Measurements from ENCODE around the gene ANKRD11.
A peak's percentile ranks its signal among the peaks of the same experiment; 100 is the strongest.

The ANKRD11 gene

DNA sequence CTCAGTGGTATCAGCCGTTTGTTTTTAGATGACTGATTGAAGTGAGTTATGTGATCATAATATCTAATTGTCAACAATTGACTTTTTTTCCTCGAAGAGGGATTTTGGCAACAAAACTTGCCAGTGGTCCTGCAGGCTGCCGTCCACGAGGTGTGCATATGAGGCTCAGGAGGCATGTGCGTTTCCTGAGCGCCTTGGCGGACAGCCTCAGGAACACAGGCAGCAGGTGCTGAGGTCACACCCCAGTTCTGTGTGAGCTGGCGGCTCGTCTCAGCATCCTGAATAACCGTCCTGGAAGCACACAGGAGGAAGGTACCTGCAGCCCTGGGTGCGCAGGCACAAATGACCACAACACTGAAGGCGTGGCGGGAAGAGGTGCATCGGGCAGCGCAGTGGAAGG lies 29.5 kb upstream of the ANKRD11 start:
- no peak for TF ChIP-seq CTCF (IDR thresholded peaks at IDR 0.05; ENCODE audit: low read depth, low read length, missing control alignments)

DNA sequence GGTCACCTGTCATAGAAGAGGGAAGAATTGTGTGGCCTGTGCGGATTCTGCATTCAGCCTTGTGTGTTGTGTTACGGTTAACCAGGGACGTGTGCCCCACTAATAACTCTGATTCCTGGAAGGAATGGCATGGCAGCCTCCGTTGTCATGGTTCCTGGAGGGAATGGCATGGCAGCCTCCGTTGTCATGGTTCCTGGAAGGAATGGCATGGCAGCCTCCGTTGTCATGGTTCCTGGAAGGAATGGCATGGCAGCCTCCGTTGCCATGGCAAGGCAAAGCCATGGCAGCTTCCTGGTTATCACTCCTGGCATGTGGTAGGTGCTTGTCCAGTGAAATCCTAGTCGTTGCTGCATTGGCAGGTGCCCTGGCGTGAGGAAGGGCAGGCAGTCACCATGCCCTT lies 26.8 kb upstream of the ANKRD11 start:
- DNase-seq (ENCODE audit: low read depth) = no peak
- no peak overlapping the region for H3K4me3 ChIP-seq (ENCODE audit: low read depth, low read length)
- TF ChIP-seq CTCF (IDR thresholded peaks at IDR 0.05; ENCODE audit: low read depth, low read length, missing control alignments) = no peak

More for the DNA sequence above, 29.5 kb upstream of the ANKRD11 start:
- no peak overlapping the region for H3K4me3 ChIP-seq (ENCODE audit: low read depth, low read length)
- DNase-seq (ENCODE audit: low read depth) = no peak

- TF ChIP-seq CTCF (IDR thresholded peaks at IDR 0.05; ENCODE audit: low read depth, low read length, missing control alignments) = no peak
- DNase-seq (ENCODE audit: low read depth) = no peak
- no peak overlapping the region for H3K4me3 ChIP-seq (ENCODE audit: low read depth, low read length)
These were observed 22.1 kb upstream of the ANKRD11 start for GRCh38 chr16:89512453-89512852.

DNA sequence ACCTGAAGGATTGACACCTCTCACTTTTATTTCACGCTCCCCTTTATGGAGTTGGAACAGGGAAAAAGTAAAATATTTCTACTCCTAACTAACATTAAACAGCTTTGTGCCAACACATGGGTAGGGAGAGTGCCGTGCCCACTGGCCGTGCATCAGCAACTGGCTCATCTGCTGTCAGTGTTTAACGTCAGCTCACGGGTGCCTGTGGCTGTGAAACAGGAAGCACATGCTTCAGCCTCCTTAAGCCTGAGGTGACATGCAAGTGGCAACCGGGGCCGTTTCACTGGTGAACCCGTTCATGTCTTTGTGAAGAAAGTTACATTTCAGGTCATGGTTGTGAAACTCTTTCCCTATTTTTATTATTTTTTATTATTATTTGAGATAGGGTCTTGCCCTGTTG lies 21.0 kb upstream of the ANKRD11 start:
- DNase-seq (ENCODE audit: low read depth) = no peak
- H3K4me3 ChIP-seq (ENCODE audit: low read depth, low read length) = no peak overlapping the region
- TF ChIP-seq CTCF (IDR thresholded peaks at IDR 0.05; ENCODE audit: low read depth, low read length, missing control alignments) = no peak

- TF ChIP-seq CTCF (IDR thresholded peaks at IDR 0.05; ENCODE audit: low read depth, low read length, missing control alignments) = no peak
- no peak overlapping the region for H3K4me3 ChIP-seq (ENCODE audit: low read depth, low read length)
- DNase-seq (ENCODE audit: low read depth) = no peak
These were observed 20.2 kb upstream of the ANKRD11 start for GRCh38 chr16:89510526-89510925.

- DNase-seq (ENCODE audit: low read depth) = no peak
- H3K4me3 ChIP-seq (ENCODE audit: low read depth, low read length) = peak within 1 kb of the TSS; percentile 81
- TF ChIP-seq CTCF (IDR thresholded peaks at IDR 0.05; ENCODE audit: low read depth, low read length, missing control alignments) = no peak
These were observed 17.7 kb upstream of the ANKRD11 start, which contains the start of gene SPG7 for GRCh38 chr16:89507834-89508590. Gene SPG7 (plus strand): TSS chr16:89508403. CDS start chr16:89508418, 15 bp downstream.

Data from GM12864 (cell line).